Measurements from ENCODE around the gene ADCYAP1R1.

GRCh38 chr7:31091924-31092434 is 39.9 kb downstream of the ADCYAP1R1 start:
- TF ChIP-seq, protein P1, sequence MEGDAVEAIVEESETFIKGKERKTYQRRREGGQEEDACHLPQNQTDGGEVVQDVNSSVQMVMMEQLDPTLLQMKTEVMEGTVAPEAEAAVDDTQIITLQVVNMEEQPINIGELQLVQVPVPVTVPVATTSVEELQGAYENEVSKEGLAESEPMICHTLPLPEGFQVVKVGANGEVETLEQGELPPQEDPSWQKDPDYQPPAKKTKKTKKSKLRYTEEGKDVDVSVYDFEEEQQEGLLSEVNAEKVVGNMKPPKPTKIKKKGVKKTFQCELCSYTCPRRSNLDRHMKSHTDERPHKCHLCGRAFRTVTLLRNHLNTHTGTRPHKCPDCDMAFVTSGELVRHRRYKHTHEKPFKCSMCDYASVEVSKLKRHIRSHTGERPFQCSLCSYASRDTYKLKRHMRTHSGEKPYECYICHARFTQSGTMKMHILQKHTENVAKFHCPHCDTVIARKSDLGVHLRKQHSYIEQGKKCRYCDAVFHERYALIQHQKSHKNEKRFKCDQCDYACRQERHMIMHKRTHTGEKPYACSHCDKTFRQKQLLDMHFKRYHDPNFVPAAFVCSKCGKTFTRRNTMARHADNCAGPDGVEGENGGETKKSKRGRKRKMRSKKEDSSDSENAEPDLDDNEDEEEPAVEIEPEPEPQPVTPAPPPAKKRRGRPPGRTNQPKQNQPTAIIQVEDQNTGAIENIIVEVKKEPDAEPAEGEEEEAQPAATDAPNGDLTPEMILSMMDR (IDR thresholded peaks at IDR 0.05) = no peak
- no peak for TF ChIP-seq EZH2 (IDR thresholded peaks at IDR 0.05)
- no peak for TF ChIP-seq EZH2phosphoT487 (IDR thresholded peaks at IDR 0.05)
